ENCODE results near the gene DMRT3.

The DMRT3 gene

DNA sequence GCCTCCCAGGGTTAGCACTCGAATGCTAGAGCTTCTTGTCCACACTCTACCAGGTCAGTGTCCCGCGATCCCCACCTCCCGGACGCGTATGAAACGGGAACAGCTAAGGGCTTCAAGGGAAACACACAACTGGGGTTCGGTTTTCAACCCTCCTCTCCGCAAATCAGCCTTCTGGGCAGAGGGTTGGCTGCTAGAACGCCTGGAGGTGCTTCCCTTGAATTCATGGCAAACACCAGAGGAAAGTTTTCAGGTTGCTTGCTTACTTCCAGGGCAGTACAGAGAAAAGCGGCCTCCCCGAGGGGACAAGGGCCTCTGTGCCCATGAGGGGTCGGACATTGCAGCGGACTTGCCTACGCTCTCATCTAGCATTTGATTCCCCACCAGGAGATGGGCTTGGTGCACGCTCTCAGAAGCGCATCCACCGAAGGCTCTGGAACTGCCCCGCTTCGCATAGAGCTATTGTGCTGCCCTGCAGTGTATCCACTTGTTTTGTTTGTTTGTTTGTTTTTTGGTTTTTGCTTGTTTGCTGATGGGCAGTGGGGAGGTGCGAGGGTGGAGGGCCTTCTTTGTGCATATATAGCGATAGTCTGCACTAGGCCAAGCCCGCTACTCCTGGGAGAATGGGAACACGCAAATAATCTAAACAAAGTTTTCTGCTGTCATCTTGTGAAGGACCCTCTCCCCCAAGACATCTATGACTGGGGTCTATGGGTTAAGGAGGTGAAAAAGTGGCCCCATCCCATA, 1.3 kb upstream of the DMRT3 start:
- H3K4me3 ChIP-seq (ENCODE audit: low read depth, low read length) = no peak overlapping the region
- TF ChIP-seq, protein P1, sequence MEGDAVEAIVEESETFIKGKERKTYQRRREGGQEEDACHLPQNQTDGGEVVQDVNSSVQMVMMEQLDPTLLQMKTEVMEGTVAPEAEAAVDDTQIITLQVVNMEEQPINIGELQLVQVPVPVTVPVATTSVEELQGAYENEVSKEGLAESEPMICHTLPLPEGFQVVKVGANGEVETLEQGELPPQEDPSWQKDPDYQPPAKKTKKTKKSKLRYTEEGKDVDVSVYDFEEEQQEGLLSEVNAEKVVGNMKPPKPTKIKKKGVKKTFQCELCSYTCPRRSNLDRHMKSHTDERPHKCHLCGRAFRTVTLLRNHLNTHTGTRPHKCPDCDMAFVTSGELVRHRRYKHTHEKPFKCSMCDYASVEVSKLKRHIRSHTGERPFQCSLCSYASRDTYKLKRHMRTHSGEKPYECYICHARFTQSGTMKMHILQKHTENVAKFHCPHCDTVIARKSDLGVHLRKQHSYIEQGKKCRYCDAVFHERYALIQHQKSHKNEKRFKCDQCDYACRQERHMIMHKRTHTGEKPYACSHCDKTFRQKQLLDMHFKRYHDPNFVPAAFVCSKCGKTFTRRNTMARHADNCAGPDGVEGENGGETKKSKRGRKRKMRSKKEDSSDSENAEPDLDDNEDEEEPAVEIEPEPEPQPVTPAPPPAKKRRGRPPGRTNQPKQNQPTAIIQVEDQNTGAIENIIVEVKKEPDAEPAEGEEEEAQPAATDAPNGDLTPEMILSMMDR (IDR thresholded peaks at IDR 0.05; ENCODE audit: low read depth, low read length, missing control alignments) = no peak
- no peak for DNase-seq (ENCODE audit: low read depth)

DNA sequence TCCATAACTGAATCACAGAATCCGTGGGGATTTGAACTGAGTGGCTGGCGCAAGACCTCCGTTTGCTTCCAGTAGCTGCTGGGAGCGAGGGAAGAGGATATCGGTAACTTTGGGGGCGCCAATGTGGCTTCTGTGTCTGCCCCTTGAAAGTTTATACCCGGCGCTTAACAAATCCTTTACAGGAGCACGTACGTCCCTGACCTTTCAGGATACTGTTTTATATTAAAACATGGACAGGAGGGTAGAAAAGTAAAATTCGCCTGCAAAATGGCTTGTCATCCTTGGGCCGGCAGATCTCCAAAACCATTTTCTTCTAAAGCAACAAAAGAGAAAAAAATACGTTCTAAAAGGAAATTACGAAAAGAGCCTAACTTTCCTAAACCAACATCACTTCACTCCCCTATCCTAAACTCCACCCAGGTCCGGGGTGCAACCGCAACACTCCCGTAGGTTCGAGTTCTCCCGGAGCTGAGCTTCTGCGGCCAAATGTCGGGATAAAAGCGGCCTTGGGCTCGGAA, 656 bp upstream of the DMRT3 start:
- DNase-seq (ENCODE audit: low read depth) = no peak
- H3K4me3 ChIP-seq (ENCODE audit: low read depth, low read length) = no peak overlapping the region
- TF ChIP-seq, protein P1 (IDR thresholded peaks at IDR 0.05; ENCODE audit: low read depth, low read length, missing control alignments) = no peak

DNA sequence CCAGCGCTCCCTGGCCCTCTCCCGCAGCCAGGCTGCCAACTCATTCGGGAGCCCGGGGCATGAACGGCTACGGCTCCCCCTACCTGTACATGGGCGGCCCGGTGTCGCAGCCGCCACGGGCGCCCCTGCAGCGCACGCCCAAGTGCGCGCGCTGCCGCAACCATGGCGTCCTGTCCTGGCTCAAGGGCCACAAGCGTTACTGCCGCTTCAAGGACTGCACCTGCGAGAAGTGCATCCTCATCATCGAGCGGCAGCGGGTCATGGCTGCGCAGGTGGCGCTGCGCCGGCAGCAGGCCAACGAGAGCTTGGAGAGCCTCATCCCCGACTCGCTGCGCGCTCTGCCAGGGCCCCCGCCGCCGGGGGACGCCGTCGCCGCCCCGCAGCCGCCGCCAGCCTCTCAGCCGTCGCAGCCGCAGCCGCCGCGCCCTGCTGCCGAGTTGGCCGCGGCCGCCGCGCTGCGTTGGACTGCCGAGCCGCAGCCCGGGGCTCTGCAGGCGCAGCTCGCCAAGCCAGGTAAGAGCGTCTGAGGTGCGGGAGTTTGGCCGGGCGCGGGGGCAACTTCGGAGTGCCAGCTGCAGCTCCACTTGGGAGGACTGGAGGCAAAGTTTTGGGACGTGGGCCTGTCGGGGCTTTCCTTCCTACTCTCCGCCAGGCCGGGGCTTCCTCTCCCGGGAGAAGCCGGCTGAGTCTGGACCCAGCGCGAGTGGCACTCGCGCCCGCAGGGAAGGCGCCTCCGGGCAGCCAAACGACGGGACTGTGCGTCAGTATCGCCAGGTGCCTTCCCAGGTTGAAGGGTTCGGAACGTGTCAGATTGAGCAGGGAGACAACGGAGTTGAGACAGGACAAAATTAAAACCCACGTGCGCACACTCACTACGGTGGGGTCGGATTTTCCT, 735 bp downstream of the DMRT3 start:
- TF ChIP-seq, protein P1 (IDR thresholded peaks at IDR 0.05; ENCODE audit: low read depth, low read length, missing control alignments) = no peak
- no peak overlapping the region for H3K4me3 ChIP-seq (ENCODE audit: low read depth, low read length)
- DNase-seq (ENCODE audit: low read depth) = no peak

DNA sequence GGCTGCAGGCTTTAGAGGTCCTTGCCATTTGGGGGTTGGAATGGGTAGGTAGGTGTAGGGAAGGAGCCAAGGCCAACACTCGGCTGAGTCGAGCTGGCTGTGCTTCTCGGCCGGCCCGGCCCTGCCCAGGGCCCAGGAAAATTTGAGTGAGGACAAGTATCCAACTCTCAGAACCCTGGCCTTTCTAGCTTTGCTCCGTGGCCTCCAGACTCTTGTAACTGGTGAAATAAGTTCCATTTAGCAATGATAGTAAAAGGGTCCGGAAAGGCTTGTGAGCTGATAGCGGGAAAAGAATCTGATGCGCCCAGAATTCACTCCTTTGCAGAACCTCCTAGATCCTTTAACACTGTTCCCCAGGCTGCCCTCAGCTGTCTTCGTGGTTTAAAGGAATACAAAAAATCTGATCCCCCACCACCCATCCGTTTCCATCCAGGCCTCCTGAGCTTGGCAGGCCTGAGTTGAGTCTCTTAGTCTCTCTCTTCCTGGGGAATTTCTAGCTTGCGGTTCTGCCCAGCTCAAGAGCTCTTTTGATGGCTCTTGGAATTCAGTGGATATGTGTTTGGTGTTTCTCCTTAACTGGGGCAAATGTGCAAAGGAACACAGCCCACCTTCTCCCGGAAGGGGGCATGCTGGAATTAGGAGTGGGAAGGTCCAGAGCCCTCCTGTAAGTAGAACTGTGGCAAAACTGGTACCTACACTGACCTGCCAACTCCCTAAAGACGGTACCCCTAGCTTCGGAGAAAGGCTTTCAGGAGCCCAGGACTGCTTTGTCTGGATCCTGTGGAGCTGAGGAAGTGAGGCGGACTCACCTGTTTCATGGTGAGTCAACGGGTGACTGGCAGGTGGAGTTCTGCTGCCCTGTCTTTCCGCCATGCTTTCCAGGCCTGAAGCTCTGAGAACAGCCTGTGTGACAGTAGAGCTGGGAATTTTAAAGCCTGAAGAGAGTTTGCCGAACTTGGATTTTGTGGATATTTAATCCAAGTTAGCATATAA, 1.7 kb downstream of the DMRT3 start:
- TF ChIP-seq, protein P1 (IDR thresholded peaks at IDR 0.05; ENCODE audit: low read depth, low read length, missing control alignments) = no peak
- H3K4me3 ChIP-seq (ENCODE audit: low read depth, low read length) = no peak overlapping the region
- DNase-seq (ENCODE audit: low read depth) = no peak

DNA sequence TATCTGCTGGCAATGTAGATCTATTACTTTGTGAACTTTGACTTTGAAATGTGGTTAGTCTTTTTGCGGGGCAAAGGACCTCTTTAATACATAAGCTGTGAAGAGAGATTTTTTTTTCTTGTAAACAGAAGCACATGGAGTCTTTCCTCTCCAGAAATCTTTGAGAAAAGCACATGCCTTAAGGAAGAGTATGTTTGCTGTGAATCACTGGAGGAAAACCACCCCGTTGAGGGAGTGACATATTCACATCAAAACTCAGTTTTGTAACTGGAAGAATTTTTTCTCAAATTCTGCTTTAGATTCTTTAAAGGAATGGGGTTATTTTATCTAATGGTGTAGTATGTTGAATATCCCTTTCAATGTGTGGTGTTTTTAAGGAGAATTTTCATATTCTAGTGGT, 3.5 kb downstream of the DMRT3 start:
- TF ChIP-seq, protein P1 (IDR thresholded peaks at IDR 0.05; ENCODE audit: low read depth, low read length, missing control alignments) = no peak
- no peak overlapping the region for H3K4me3 ChIP-seq (ENCODE audit: low read depth, low read length)
- no peak for DNase-seq (ENCODE audit: low read depth)

DNA sequence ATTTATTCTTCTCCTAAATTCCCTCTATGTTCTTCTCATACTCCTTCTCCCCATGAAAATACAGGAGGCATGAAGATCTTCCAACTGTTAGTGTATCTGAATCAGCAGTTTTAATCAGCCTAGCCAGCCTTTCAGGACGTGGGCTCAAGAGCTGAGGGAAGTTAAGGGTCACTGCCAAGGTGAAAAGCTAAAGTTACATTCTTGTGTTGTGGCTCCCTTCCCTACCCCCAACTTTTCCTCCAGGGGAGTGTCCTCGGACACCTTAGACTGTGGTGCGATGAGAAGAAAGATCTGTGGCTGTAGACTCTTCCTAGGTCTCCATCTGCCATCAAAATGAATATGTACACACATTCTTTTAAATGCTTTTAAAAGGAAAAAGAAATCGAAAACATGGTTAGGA, 4.2 kb downstream of the DMRT3 start:
- H3K4me3 ChIP-seq (ENCODE audit: low read depth, low read length) = no peak overlapping the region
- no peak for DNase-seq (ENCODE audit: low read depth)
- TF ChIP-seq, protein P1 (IDR thresholded peaks at IDR 0.05; ENCODE audit: low read depth, low read length, missing control alignments) = no peak
